ENCODE measurements around the gene MOGAT1. TPM values are rescaled to one million over a fixed set of nuclear protein-coding genes. Genes with fewer than 3 reads are reported as not detected.
"Not testable (repeated sequence)": the region's sequence is repeated elsewhere in the genome, so short reads cannot be mapped to it uniquely, and the experiment has no call there.

Gene MOGAT1
- total RNA-seq, 1 experiment from 2014 or later: not detected

GRCh38 chr2:222690564-222691200 lies 19.2 kb downstream of the MOGAT1 start:
- ChIA-PET CTCF (interaction anchor here (0.7 to 1.0 kb wide), 3 partner anchors 8 to 220 kb away, joined by 3 to 10 read pairs (median 5); no protein-coding TSS in a partner anchor), POLR2A (no interaction called here)
- DNase-seq (ENCODE audit: low read depth, low spot score) (peak; percentile 55), ATAC-seq (peak; percentile 94)
- H3K36me3 ChIP-seq (ENCODE audit: control insufficient read depth, insufficient read depth, low read length): no peaks in the 10 kb centered on the region
- TF ChIP-seq SIN3A (IDR thresholded peaks at IDR 0.05; ENCODE audit: borderline replicate concordance, insufficient read depth, low read depth, low read length) (no peak), CTCF (IDR thresholded peaks at IDR 0.05) (peak; percentile 99)
- H3K4me1 ChIP-seq (ENCODE audit: control insufficient read depth, insufficient read depth, low read length): no peaks in the 10 kb centered on the region
- BruUV-seq (replicated peaks): no TSS peak
- H3K27ac ChIP-seq (ENCODE audit: low read length): no peak overlapping the region
- in situ Hi-C loops (cut with HindIII; ENCODE audit: low pct_unique_long_range_greater_than_20kb, low sequenced_read_pairs) (no loop called here), intact Hi-C loops (cut with micrococcal nuclease; ENCODE audit: unreplicated experiment) (loop anchor here (5.0 to 10.0 kb wide), 2 partner anchors 212 to 244 kb away; no protein-coding TSS in a partner anchor)
- H3K27me3 ChIP-seq (ENCODE audit: control insufficient read depth, insufficient read depth, low read length): no peaks in the 10 kb centered on the region; the same call in 1 of the 2 replicates
- no peak overlapping the region for H3K4me3 ChIP-seq (ENCODE audit: low read depth in 2 of 2, low read length in 2 of 2)
- no peaks in the 10 kb centered on the region for H3K9me3 ChIP-seq (ENCODE audit: control insufficient read depth, insufficient read depth, low read depth, low read length)

- H3K4me1 ChIP-seq (ENCODE audit: control insufficient read depth, insufficient read depth, low read length); ATAC-seq; H3K27ac ChIP-seq (ENCODE audit: low read length); H3K4me3 ChIP-seq (ENCODE audit: low read depth in 2 of 2, low read length in 2 of 2); BruUV-seq (replicated peaks); POLR2A ChIA-PET; H3K27me3 ChIP-seq (ENCODE audit: control insufficient read depth, insufficient read depth, low read length); H3K36me3 ChIP-seq (ENCODE audit: control insufficient read depth, insufficient read depth, low read length); H3K9me3 ChIP-seq (ENCODE audit: control insufficient read depth, insufficient read depth, low read depth, low read length); in situ Hi-C loops (cut with HindIII; ENCODE audit: low pct_unique_long_range_greater_than_20kb, low sequenced_read_pairs); DNase-seq (ENCODE audit: low read depth, low spot score): not testable (repeated sequence)
- CTCF ChIA-PET: interaction anchor here (0.7 kb wide), 1 partner anchor 48 kb away, joined by 5 read pairs; no protein-coding TSS in a partner anchor
- intact Hi-C loops (cut with micrococcal nuclease; ENCODE audit: unreplicated experiment): loop anchor here (5.0 to 10.0 kb wide), 2 partner anchors 209 to 241 kb away; no protein-coding TSS in a partner anchor
Measured at GRCh38 chr2:222693413-222693812, 22.0 kb downstream of the MOGAT1 start.

- ChIA-PET CTCF (interaction anchor here (0.7 kb wide), 1 partner anchor 47 kb away, joined by 5 read pairs; no protein-coding TSS in a partner anchor), POLR2A (no interaction called here)
- H3K27ac ChIP-seq (ENCODE audit: low read length): no peak overlapping the region
- no peak overlapping the region for H3K4me3 ChIP-seq (ENCODE audit: low read depth in 2 of 2, low read length in 2 of 2)
- H3K4me1 ChIP-seq (ENCODE audit: control insufficient read depth, insufficient read depth, low read length): no peaks in the 10 kb centered on the region
- intact Hi-C loops (cut with micrococcal nuclease; ENCODE audit: unreplicated experiment) (loop anchor here (5.0 to 10.0 kb wide), 2 partner anchors 208 to 241 kb away; no protein-coding TSS in a partner anchor), in situ Hi-C loops (cut with HindIII; ENCODE audit: low pct_unique_long_range_greater_than_20kb, low sequenced_read_pairs) (no loop called here)
- no peak for DNase-seq (ENCODE audit: low read depth, low spot score)
- TF ChIP-seq REST (IDR thresholded peaks at IDR 0.05; ENCODE audit: insufficient read depth in 1 of 2, low read depth in 2 of 2, low read length in 1 of 2) (no peak), TCF7L2 (IDR thresholded peaks at IDR 0.05; ENCODE audit: low read depth, low read length) (no peak), POLR2AphosphoS5 (IDR thresholded peaks at IDR 0.05; ENCODE audit: low read depth, low read length) (no peak), CTCF (IDR thresholded peaks at IDR 0.05) (peak; percentile 42; the same call in 1 of the 2 replicates), SIN3A (IDR thresholded peaks at IDR 0.05; ENCODE audit: borderline replicate concordance, insufficient read depth, low read depth, low read length) (no peak)
- no peaks in the 10 kb centered on the region for H3K27me3 ChIP-seq (ENCODE audit: control insufficient read depth, insufficient read depth, low read length)
- ATAC-seq: no peak
- H3K36me3 ChIP-seq (ENCODE audit: control insufficient read depth, insufficient read depth, low read length): no peaks in the 10 kb centered on the region
- no TSS peak for BruUV-seq (replicated peaks)
- H3K9me3 ChIP-seq (ENCODE audit: control insufficient read depth, insufficient read depth, low read depth, low read length): no peaks in the 10 kb centered on the region
Measured at GRCh38 chr2:222693837-222694236, 22.4 kb downstream of the MOGAT1 start.
